ENCODE data around the gene EYA3.

The EYA3 gene

DNA sequence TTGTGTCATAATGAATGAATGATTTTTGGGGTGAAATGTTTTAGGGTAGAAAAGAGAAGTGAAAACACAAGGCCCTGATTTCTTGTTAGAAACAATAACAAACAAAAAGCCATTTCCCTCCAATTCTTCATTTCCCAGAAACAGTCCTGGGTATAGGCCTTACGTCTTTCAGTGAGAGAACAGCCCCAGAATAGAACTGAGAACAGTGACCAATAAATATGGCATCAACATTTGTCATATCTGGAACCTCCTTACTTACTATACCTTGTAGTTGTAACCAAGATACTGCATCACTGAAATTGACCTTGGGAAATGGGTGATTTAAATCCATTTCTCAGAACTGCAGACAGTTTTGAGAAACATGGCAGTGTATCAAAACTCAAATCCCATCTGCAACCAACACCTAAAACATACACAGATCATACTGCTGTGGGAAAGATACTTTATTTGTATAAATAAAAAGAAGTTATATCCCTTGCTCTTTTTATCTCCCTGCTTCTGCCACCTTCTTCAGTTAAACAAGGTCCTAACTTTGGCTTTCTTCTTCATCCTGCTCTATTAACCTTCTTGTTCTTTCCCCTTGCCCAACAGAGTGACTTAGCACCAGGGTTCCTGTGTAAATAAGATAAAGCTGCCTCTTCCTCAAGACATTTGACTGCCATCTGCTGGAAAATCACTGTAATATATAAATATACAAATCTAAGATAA lies 109.1 kb downstream of the EYA3 start:
- DNase-seq (ENCODE audit: extremely low read depth, low read depth) = peak; percentile 61
- TF ChIP-seq, protein P1, sequence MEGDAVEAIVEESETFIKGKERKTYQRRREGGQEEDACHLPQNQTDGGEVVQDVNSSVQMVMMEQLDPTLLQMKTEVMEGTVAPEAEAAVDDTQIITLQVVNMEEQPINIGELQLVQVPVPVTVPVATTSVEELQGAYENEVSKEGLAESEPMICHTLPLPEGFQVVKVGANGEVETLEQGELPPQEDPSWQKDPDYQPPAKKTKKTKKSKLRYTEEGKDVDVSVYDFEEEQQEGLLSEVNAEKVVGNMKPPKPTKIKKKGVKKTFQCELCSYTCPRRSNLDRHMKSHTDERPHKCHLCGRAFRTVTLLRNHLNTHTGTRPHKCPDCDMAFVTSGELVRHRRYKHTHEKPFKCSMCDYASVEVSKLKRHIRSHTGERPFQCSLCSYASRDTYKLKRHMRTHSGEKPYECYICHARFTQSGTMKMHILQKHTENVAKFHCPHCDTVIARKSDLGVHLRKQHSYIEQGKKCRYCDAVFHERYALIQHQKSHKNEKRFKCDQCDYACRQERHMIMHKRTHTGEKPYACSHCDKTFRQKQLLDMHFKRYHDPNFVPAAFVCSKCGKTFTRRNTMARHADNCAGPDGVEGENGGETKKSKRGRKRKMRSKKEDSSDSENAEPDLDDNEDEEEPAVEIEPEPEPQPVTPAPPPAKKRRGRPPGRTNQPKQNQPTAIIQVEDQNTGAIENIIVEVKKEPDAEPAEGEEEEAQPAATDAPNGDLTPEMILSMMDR (IDR thresholded peaks at IDR 0.05; ENCODE audit: low read depth, low read length) = peak; percentile 43

DNA sequence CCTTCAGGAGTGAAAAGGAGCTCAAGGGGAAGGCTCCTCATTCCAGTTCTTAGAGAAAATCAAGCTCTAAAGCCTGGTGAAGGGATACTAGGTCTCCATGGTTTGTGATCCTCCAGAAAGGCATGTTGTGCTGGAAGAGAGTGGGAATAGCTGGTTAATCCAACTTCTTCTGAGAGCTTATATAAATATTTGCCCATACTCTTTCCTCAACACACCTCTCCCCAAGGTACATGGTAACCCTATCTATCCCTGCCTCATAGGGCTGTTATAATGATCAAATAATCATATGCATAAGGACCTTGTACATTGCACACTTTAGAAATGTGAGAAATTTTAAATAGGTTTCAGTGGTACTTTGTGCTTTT lies 114.0 kb downstream of the EYA3 start:
- TF ChIP-seq, protein P1 (IDR thresholded peaks at IDR 0.05; ENCODE audit: low read depth, low read length) = no peak
- no peak for DNase-seq (ENCODE audit: extremely low read depth, low read depth)

DNA sequence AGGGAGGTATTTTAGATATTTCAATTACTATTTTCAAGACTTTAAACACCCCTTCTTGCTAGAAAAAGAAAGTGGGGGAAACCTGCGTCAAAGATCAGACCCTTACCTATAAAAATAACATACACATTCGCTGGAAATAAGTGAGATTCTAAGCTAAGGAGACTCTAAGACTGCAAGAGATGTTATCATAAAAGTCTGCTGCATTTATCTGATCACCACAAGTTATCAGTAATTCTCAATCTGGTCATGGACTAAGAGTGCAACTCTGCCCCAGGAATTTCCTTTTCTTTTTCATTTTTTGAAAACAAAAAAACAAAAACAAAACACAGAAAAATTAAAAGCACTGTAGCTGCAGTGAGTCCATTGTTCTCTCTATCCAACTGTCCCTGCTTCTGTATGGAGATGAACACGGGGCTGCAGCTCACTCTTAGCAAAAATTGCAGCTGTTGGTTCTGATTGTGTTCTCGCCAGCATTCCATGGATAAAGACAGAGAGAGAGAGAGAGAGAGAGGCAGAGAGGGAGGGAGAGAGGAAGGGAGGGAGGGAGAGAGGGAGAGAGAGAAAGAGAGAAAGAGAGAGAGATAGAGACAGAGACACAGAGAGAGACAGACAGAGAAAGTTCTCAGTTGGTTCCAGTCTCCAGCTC lies 114.5 kb downstream of the EYA3 start:
- TF ChIP-seq, protein P1 (IDR thresholded peaks at IDR 0.05; ENCODE audit: low read depth, low read length) = no peak
- DNase-seq (ENCODE audit: extremely low read depth, low read depth) = no peak

DNA sequence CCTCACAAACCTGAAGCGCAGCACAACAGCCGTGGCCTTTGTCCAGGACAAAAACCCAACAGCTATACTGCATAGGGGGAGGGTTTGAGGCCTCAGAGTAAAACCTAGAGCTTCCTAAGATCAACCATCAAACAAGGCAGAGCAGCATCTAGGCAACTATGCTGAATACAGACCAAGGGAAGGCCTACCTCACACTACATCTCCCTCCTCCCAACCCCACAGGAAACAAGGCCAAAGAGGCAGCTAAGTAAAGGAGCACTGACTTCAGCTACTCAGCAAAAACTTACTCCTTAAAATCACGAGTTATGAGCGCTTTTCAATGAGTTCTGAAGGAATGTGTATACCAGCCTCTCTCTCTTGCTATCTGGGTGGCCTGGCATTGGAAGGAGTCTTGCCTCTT lies 116.3 kb downstream of the EYA3 start:
- no peak for DNase-seq (ENCODE audit: extremely low read depth, low read depth)
- TF ChIP-seq, protein P1 (IDR thresholded peaks at IDR 0.05; ENCODE audit: low read depth, low read length) = no peak

DNA sequence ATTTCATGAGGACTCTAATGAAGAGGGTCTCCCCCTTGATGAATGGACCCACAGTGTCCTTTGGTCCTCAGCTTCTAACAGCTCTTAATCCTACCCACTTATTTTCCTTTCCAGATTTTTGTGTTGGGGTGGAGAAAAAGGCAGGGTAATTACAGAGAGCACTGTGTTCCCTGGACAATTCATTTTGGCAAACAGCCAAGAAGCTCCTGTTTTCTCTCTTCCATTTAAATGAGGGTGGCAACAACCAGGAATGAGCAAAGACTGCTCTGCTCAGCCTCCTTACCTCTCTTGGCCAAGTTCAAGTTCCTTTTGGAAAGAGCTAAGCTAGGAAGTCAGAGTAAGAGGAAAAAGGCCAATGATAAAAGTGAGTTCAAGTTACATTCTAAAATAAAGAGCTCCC lies 116.7 kb downstream of the EYA3 start:
- no peak for DNase-seq (ENCODE audit: extremely low read depth, low read depth)
- TF ChIP-seq, protein P1 (IDR thresholded peaks at IDR 0.05; ENCODE audit: low read depth, low read length) = no peak

DNA sequence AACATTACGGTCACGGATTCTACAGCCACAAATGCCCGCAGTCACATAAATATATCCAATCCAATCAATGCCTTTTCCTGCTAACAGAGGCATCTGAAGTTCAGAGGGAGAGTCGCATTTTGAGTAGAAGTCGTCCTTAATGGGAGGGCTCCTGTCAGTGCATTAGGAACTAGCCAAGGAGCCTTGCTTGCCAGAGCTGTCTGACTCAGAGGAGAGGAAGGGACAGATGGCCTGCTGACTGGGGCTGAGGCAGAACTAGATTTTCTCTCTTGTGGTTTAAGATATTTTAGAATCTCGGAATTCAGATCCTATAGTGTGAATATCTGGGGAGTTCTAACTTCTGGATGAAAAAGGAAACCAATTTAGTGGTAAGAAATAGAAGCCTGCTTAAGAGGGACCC lies 118.0 kb downstream of the EYA3 start:
- TF ChIP-seq, protein P1 (IDR thresholded peaks at IDR 0.05; ENCODE audit: low read depth, low read length) = no peak
- DNase-seq (ENCODE audit: extremely low read depth, low read depth) = no peak

DNA sequence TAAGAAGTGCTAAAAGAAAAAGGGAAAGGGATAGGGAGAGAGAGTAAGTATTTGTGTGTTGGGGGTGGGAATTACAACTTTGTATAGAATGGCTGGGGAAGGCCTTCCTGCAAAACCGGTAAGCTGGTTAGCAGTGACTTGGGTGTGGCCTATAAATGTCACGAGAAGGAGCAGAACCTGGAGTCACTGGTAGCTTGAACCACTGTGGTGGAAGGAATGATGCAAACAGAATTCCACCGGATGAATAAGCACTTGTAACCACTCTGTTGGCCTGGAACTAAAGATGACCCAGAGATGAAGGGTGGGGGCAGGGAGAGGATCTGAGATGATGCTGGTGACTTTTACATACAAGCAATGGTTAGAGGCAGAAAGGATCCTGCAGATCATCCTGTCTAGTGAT lies 119.7 kb downstream of the EYA3 start:
- DNase-seq (ENCODE audit: extremely low read depth, low read depth) = peak; percentile 88
- TF ChIP-seq, protein P1 (IDR thresholded peaks at IDR 0.05; ENCODE audit: low read depth, low read length) = no peak

All from AG09319 (cell line).